PC-9 (cell line): ENCODE measurements around the gene CYP3A4. TPM values are rescaled to one million over a fixed set of nuclear protein-coding genes. Genes with fewer than 3 reads are reported as not detected.
"Not testable (repeated sequence)": the region's sequence is repeated elsewhere in the genome, so short reads cannot be mapped to it uniquely, and the experiment has no call there.

ENCODE experiments used
- BruUV-seq: library from RNA; stranded (reverse); fragments of 400-500 nt; replicated peaks from 2 replicates; lab custom pipeline; 2021; lab: Mats Ljungman, UMichigan
- CTCF ChIA-PET: fragments of 300-600 bp; sonication (Branson Sonifier 250); formaldehyde crosslinking; loops from one replicate; lab custom pipeline; 2022; ENCODE audit warnings: antibody characterized with exemption; lab: Charles Lee
- POLR2A ChIA-PET: fragments of 300-600 bp; sonication (Branson Sonifier 250); formaldehyde crosslinking; loops from one replicate; lab custom pipeline; 2022; ENCODE audit warnings: antibody characterized with exemption; ENCODE audit not compliant: unreplicated experiment; lab: Charles Lee
- DNase-seq, 2 experiments: peaks; one replicate each; pipeline versions ENCODE4 v3.0.0 to v3.0.0-alpha.2; 2015 to 2022; ENCODE audit warnings: mixed read lengths in 1 of 2
- H2AFZ ChIP-seq: fragments of 200-600 bp; sonication (generic); 2 replicates; pipeline ENCODE4 v1.8.1; 2017; ENCODE audit warnings: antibody characterized with exemption
- H3F3A ChIP-seq: fragments of 200-600 bp; sonication (generic); 2 replicates; pipeline ENCODE4 v1.8.1; 2017; ENCODE audit warnings: antibody characterized with exemption, mild to moderate bottlenecking, low read depth; ENCODE audit not compliant: insufficient read depth
- H3K27ac ChIP-seq: fragments of 200-600 bp; sonication (generic); 2 replicates; pipeline ENCODE4 v1.6.1; 2016; ENCODE audit warnings: mixed run types
- H3K27me3 ChIP-seq: fragments of 200-600 bp; sonication (generic); 2 replicates; pipeline ENCODE4 v1.6.1; 2016; ENCODE audit warnings: low read depth, mixed run types; ENCODE audit not compliant: insufficient read depth
- H3K36me3 ChIP-seq: fragments of 200-600 bp; sonication (generic); 2 replicates; pipeline ENCODE4 v1.6.1; 2016; ENCODE audit warnings: low read depth, mixed run types
- H3K4me1 ChIP-seq: fragments of 200-600 bp; sonication (generic); replicated peaks from 2 replicates; pipeline ENCODE4 v1.6.1; 2016; ENCODE audit warnings: mixed run types; ENCODE audit not compliant: insufficient read depth
- H3K4me2 ChIP-seq: fragments of 200-600 bp; sonication (generic); 2 replicates; pipeline ENCODE4 v1.6.1; 2017; ENCODE audit warnings: mixed run types
- H3K4me3 ChIP-seq: fragments of 200-600 bp; sonication (generic); 2 replicates; pipeline ENCODE4 v1.6.1; 2016; ENCODE audit warnings: mixed run types
- H3K79me2 ChIP-seq: fragments of 200-600 bp; sonication (generic); 2 replicates; pipeline ENCODE4 v1.6.1; 2017; ENCODE audit warnings: low read depth, mixed run types
- H3K9me2 ChIP-seq: fragments of 200-600 bp; sonication (generic); 2 replicates; pipeline ENCODE4 v1.8.1; 2017; ENCODE audit warnings: mild to moderate bottlenecking; ENCODE audit not compliant: insufficient read depth
- H3K9me3 ChIP-seq: fragments of 200-600 bp; sonication (generic); 2 replicates; pipeline ENCODE4 v1.8.1; 2016; ENCODE audit warnings: low read depth; ENCODE audit not compliant: insufficient read depth
- H4K20me1 ChIP-seq: fragments of 200-600 bp; sonication (generic); 2 replicates; pipeline ENCODE4 v1.8.1; 2017; ENCODE audit not compliant: insufficient read depth
- CTCF ChIP-seq: fragments of 200-600 bp; sonication (generic); conservative IDR thresholded peaks from 2 replicates; pipeline ENCODE4 v1.6.1; 2017; ENCODE audit warnings: mixed run types, antibody characterized with exemption, mild to moderate bottlenecking, moderate library complexity
- EZH2 ChIP-seq: fragments of 200-600 bp; sonication (generic); IDR thresholded peaks from 2 replicates; pipeline ENCODE4 v1.8.0; 2017; ENCODE audit warnings: antibody characterized with exemption, low read depth
- intact Hi-C: fragments of 100-400 bp; cut with micrococcal nuclease; formaldehyde crosslinking; loops from one replicate; pipeline ENCODE4 v1.10.0; 2022; ENCODE audit not compliant: unreplicated experiment
- total RNA-seq: library from RNA; stranded (reverse); gene quantifications from 2 replicates; pipeline ENCODE4 v1.2.3, GENCODE V29; 2021

The CYP3A4 gene
- total RNA-seq, 1 experiment from 2014 or later, result not detected

- intact Hi-C loops, result no loop called here
- ChIA-PET CTCF (no interaction called here), POLR2A (no interaction called here)
- Histone ChIP-seq H3F3A (no peaks in the 10 kb centered on the region), H3K4me3 (no peak overlapping the region), H4K20me1 (no peaks in the 10 kb centered on the region), H3K4me2 (no peak overlapping the region), H3K27me3 (0 out of 2 replicates have a peak, but pooled peaks cover 4% of the 10 kb centered on the region), H3K27ac (no peak overlapping the region), H3K36me3 (no peaks in the 10 kb centered on the region), H3K4me1 (0 out of 2 replicates have a peak, but pooled peaks cover 5% of the 10 kb centered on the region), H2AFZ (no peak overlapping the region), H3K9me3 (no peaks in the 10 kb centered on the region), H3K79me2 (no peaks in the 10 kb centered on the region), H3K9me2 (no peaks in the 10 kb centered on the region)
- TF ChIP-seq EZH2, result no peak
- no peak for TF ChIP-seq CTCF
- DNase-seq, result no peak
- no TSS peak for BruUV-seq
Observed at GRCh38 chr7:99780588-99780987, 3.4 kb downstream of the CYP3A4 start.

GRCh38 chr7:99779949-99780348 lies 4.0 kb downstream of the CYP3A4 start:
- 0 out of 2 replicates have a peak, but pooled peaks cover 5% of the 10 kb centered on the region for H3K4me1 ChIP-seq
- CTCF ChIA-PET, result no interaction called here
- DNase-seq, result no peak
- BruUV-seq, result no TSS peak
- no peaks in the 10 kb centered on the region for H3K36me3 ChIP-seq
- no peak overlapping the region for H3K4me3 ChIP-seq
- H3K4me2 ChIP-seq, result no peak overlapping the region
- no peaks in the 10 kb centered on the region for H3F3A ChIP-seq
- TF ChIP-seq EZH2, result no peak
- no peak for TF ChIP-seq CTCF
- H2AFZ ChIP-seq, result no peak overlapping the region
- H3K27me3 ChIP-seq, result 0 out of 2 replicates have a peak, but pooled peaks cover 4% of the 10 kb centered on the region
- no peak overlapping the region for H3K27ac ChIP-seq
- POLR2A ChIA-PET, result interaction anchor here (0.7 kb wide), 1 partner anchor 69 kb away, joined by 3 read pairs; no protein-coding TSS in a partner anchor
- H4K20me1 ChIP-seq, result no peaks in the 10 kb centered on the region
- H3K79me2 ChIP-seq, result no peaks in the 10 kb centered on the region
- H3K9me3 ChIP-seq, result no peaks in the 10 kb centered on the region
- intact Hi-C loops, result no loop called here
- H3K9me2 ChIP-seq, result no peaks in the 10 kb centered on the region

GRCh38 chr7:99778880-99779279 lies 5.1 kb downstream of the CYP3A4 start:
- no peaks in the 10 kb centered on the region for H3K9me2 ChIP-seq
- ChIA-PET POLR2A (no interaction called here), CTCF (no interaction called here)
- H3F3A ChIP-seq, result no peaks in the 10 kb centered on the region
- TF ChIP-seq CTCF (no peak), EZH2 (no peak)
- H4K20me1 ChIP-seq, result no peaks in the 10 kb centered on the region
- 0 out of 2 replicates have a peak, but pooled peaks cover 4% of the 10 kb centered on the region for H3K27me3 ChIP-seq
- no peak overlapping the region for H3K4me3 ChIP-seq
- H3K9me3 ChIP-seq, result no peaks in the 10 kb centered on the region
- H3K4me1 ChIP-seq, result 0 out of 2 replicates have a peak, but pooled peaks cover 5% of the 10 kb centered on the region
- no peak for DNase-seq
- no peaks in the 10 kb centered on the region for H3K36me3 ChIP-seq
- no peaks in the 10 kb centered on the region for H3K79me2 ChIP-seq
- no peak overlapping the region for H3K4me2 ChIP-seq
- BruUV-seq, result no TSS peak
- intact Hi-C loops, result no loop called here
- H3K27ac ChIP-seq, result no peak overlapping the region
- no peak overlapping the region for H2AFZ ChIP-seq

GRCh38 chr7:99773395-99773794 lies 10.6 kb downstream of the CYP3A4 start:
- H3K4me3 ChIP-seq, CTCF ChIA-PET, H3K36me3 ChIP-seq, H3K27me3 ChIP-seq, H3K4me1 ChIP-seq, H3K79me2 ChIP-seq, H4K20me1 ChIP-seq, H3K27ac ChIP-seq, H3F3A ChIP-seq, POLR2A ChIA-PET, H2AFZ ChIP-seq, BruUV-seq, H3K9me3 ChIP-seq, H3K4me2 ChIP-seq, DNase-seq, H3K9me2 ChIP-seq, intact Hi-C loops: not testable (repeated sequence)
